ENCODE measurements around the gene PI4K2B.
"Not testable (repeated sequence)": the region's sequence is repeated elsewhere in the genome, so short reads cannot be mapped to it uniquely, and the experiment has no call there.

The PI4K2B gene

GRCh38 chr4:25209702-25210101, 24.1 kb upstream of the PI4K2B start:
- TF ChIP-seq, protein P1, sequence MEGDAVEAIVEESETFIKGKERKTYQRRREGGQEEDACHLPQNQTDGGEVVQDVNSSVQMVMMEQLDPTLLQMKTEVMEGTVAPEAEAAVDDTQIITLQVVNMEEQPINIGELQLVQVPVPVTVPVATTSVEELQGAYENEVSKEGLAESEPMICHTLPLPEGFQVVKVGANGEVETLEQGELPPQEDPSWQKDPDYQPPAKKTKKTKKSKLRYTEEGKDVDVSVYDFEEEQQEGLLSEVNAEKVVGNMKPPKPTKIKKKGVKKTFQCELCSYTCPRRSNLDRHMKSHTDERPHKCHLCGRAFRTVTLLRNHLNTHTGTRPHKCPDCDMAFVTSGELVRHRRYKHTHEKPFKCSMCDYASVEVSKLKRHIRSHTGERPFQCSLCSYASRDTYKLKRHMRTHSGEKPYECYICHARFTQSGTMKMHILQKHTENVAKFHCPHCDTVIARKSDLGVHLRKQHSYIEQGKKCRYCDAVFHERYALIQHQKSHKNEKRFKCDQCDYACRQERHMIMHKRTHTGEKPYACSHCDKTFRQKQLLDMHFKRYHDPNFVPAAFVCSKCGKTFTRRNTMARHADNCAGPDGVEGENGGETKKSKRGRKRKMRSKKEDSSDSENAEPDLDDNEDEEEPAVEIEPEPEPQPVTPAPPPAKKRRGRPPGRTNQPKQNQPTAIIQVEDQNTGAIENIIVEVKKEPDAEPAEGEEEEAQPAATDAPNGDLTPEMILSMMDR (IDR thresholded peaks at IDR 0.05; ENCODE audit: poor library complexity, severe bottlenecking), result no peak
- no peaks in the 10 kb centered on the region for H3K36me3 ChIP-seq (ENCODE audit: low read depth)
- H3K4me3 ChIP-seq (ENCODE audit: severe bottlenecking), result no peak overlapping the region
- no peaks in the 10 kb centered on the region for H3K9me3 ChIP-seq (ENCODE audit: severe bottlenecking)
- ATAC-seq (ENCODE audit: low read depth) (no peak), DNase-seq (ENCODE audit: low spot score) (no peak)
- no peak overlapping the region for H3K27ac ChIP-seq (ENCODE audit: poor library complexity, severe bottlenecking)
- H3K27me3 ChIP-seq (ENCODE audit: insufficient read depth, poor library complexity, severe bottlenecking), result no peaks in the 10 kb centered on the region
- no peaks in the 10 kb centered on the region for H3K4me1 ChIP-seq (ENCODE audit: insufficient read depth, poor library complexity, severe bottlenecking)

GRCh38 chr4:25211721-25212120, 22.1 kb upstream of the PI4K2B start:
- Histone ChIP-seq H3K4me3 (ENCODE audit: severe bottlenecking) (no peak overlapping the region), H3K9me3 (ENCODE audit: severe bottlenecking) (no peaks in the 10 kb centered on the region), H3K36me3 (ENCODE audit: low read depth) (no peaks in the 10 kb centered on the region), H3K4me1 (ENCODE audit: insufficient read depth, poor library complexity, severe bottlenecking) (no peaks in the 10 kb centered on the region), H3K27ac (ENCODE audit: poor library complexity, severe bottlenecking) (no peak overlapping the region), H3K27me3 (ENCODE audit: insufficient read depth, poor library complexity, severe bottlenecking) (no peaks in the 10 kb centered on the region)
- TF ChIP-seq, protein P1 (IDR thresholded peaks at IDR 0.05; ENCODE audit: poor library complexity, severe bottlenecking), result no peak
- no peak for ATAC-seq (ENCODE audit: low read depth)
- no peak for DNase-seq (ENCODE audit: low spot score)

DNA sequence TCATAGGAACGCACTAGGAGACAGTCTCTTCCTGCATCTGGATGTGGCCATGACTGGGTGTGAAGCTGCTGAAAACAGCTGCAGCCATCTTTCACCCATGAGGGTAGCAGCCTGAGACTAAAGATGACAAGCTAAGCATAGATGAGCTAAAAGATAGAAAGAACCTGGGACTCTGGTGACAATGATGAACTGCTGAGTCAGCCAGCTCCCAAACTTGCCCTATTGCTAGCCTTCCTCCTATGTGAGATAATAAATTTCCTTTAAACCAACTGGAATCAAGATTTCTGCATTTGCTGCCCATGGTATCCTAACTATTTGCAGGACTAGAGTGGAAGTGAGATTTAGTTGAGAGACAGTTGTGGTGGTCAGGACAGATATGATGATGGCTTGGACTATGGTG, 21.0 kb upstream of the PI4K2B start:
- no peaks in the 10 kb centered on the region for H3K9me3 ChIP-seq (ENCODE audit: severe bottlenecking)
- DNase-seq (ENCODE audit: low spot score) (no peak), ATAC-seq (ENCODE audit: low read depth) (no peak)
- no peaks in the 10 kb centered on the region for H3K4me1 ChIP-seq (ENCODE audit: insufficient read depth, poor library complexity, severe bottlenecking)
- no peak overlapping the region for H3K4me3 ChIP-seq (ENCODE audit: severe bottlenecking)
- H3K27me3 ChIP-seq (ENCODE audit: insufficient read depth, poor library complexity, severe bottlenecking), result no peaks in the 10 kb centered on the region
- H3K27ac ChIP-seq (ENCODE audit: poor library complexity, severe bottlenecking), result no peak overlapping the region
- TF ChIP-seq, protein P1 (IDR thresholded peaks at IDR 0.05; ENCODE audit: poor library complexity, severe bottlenecking), result no peak
- H3K36me3 ChIP-seq (ENCODE audit: low read depth), result no peaks in the 10 kb centered on the region

DNA sequence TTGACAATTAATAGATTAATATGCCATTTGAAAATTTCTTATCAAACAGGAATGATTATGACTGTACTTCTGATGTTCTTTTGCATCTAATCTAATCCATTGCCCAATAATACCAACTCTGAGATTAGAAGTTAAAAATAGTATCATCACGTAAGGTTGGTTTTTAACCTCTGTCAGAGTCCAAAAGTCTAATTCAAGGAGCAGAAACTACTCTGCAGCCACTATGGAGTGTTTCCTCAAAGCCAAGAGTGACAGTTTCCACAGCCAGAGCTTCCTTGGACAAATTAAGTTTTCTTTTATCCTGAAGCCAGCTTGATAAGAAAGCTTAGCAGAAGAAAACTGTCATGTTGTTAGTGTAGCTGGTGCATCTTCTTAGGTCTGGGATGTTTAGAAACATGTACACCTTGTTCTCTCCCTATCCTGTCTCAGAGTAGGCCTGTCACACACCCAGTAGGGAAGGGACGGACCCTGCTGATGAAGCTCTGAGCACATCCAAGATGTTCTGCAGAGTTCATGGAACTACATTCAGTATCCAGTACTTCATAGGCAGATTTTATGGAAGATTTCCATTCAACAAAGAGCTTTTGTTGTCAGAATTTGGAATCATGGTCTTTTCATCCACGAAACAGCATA, 20.4 kb upstream of the PI4K2B start:
- TF ChIP-seq, protein P1 (IDR thresholded peaks at IDR 0.05; ENCODE audit: poor library complexity, severe bottlenecking), result no peak
- Histone ChIP-seq H3K27ac (ENCODE audit: poor library complexity, severe bottlenecking) (no peak overlapping the region), H3K4me1 (ENCODE audit: insufficient read depth, poor library complexity, severe bottlenecking) (no peaks in the 10 kb centered on the region), H3K36me3 (ENCODE audit: low read depth) (no peaks in the 10 kb centered on the region), H3K9me3 (ENCODE audit: severe bottlenecking) (no peaks in the 10 kb centered on the region), H3K27me3 (ENCODE audit: insufficient read depth, poor library complexity, severe bottlenecking) (no peaks in the 10 kb centered on the region), H3K4me3 (ENCODE audit: severe bottlenecking) (no peak overlapping the region)
- DNase-seq (ENCODE audit: low spot score) (no peak), ATAC-seq (ENCODE audit: low read depth) (no peak)

- not testable (repeated sequence) for H3K4me1 ChIP-seq (ENCODE audit: insufficient read depth, poor library complexity, severe bottlenecking); H3K9me3 ChIP-seq (ENCODE audit: severe bottlenecking); H3K27me3 ChIP-seq (ENCODE audit: insufficient read depth, poor library complexity, severe bottlenecking); H3K4me3 ChIP-seq (ENCODE audit: severe bottlenecking); DNase-seq (ENCODE audit: low spot score); H3K27ac ChIP-seq (ENCODE audit: poor library complexity, severe bottlenecking); H3K36me3 ChIP-seq (ENCODE audit: low read depth); ATAC-seq (ENCODE audit: low read depth)
Measured at GRCh38 chr4:25214750-25215149, 19.1 kb upstream of the PI4K2B start.

Data from RWPE2 (cell line).